Spleen (tissue), 11 donors: Measurements from ENCODE around the gene AK3. TPM values are rescaled to one million over a fixed set of nuclear protein-coding genes. Genes with fewer than 3 reads are reported as not detected.

Source experiments
- DNase-seq: peaks from one replicate; pipeline ENCODE4 v3.0.0-alpha.2; 2020
- H3K27ac ChIP-seq, 8 donors: fragments of 200-600 bp; sonication (generic) in 7 of 8; 1 replicate in 4 of 8; 2 replicates in 4 of 8; pipeline versions ENCODE4 v1.5.0 to v1.8.0; 2016 to 2021; ENCODE audit warnings: inconsistent platforms in 4 of 8, mild to moderate bottlenecking in 4 of 8, moderate library complexity in 1 of 8
- H3K27me3 ChIP-seq, 7 donors: fragments of 200-600 bp; sonication (generic) in 6 of 7; replicated peaks in 1 of 7; 1 replicate in 4 of 7; 2 replicates in 3 of 7; pipeline versions ENCODE4 v1.5.0 to v1.8.0; 2016 to 2021; ENCODE audit warnings: inconsistent platforms in 3 of 7, mild to moderate bottlenecking in 1 of 7
- H3K36me3 ChIP-seq, 6 donors: fragments of 200-600 bp; sonication (generic) in 5 of 6; 1 replicate in 4 of 6; 2 replicates in 2 of 6; pipeline versions ENCODE4 v1.5.0 to v1.8.0; 2016 to 2021; ENCODE audit warnings: inconsistent platforms in 2 of 6
- H3K4me1 ChIP-seq, 6 donors: fragments of 200-600 bp; sonication (generic) in 5 of 6; 1 replicate in 3 of 6; 2 replicates in 3 of 6; pipeline versions ENCODE4 v1.5.0 to v1.8.0; 2016 to 2021; ENCODE audit warnings: inconsistent platforms in 3 of 6
- H3K4me3 ChIP-seq, 8 donors: fragments of 200-600 bp; sonication (generic) in 7 of 8; 1 replicate in 4 of 8; 2 replicates in 4 of 8; pipeline versions ENCODE4 v1.5.0 to v1.8.0; 2016 to 2021; ENCODE audit warnings: inconsistent platforms in 4 of 8, mild to moderate bottlenecking in 4 of 8, moderate library complexity in 2 of 8
- H3K9me3 ChIP-seq, 8 donors: fragments of 200-600 bp; sonication (generic) in 7 of 8; 1 replicate in 4 of 8; 2 replicates in 4 of 8; pipeline versions ENCODE4 v1.5.0 to v1.8.0; 2016 to 2021; ENCODE audit warnings: inconsistent platforms in 4 of 8
- POLR2A ChIP-seq, 3 donors: fragments of 450-650 bp; IDR thresholded peaks; one replicate each; pipeline ENCODE4 v1.5.1; 2017; ENCODE audit warnings: antibody characterized with exemption in 3 of 3, mild to moderate bottlenecking in 1 of 3
- POLR2AphosphoS5 ChIP-seq, 3 donors: sonication (generic); formaldehyde crosslinking; IDR thresholded peaks; one replicate each; pipeline ENCODE4 v1.5.1; 2017; ENCODE audit warnings: antibody characterized with exemption in 3 of 3
- WGBS, 5 donors: extraction: QIAGEN DNeasy Blood & Tissue Kit in 3 of 5; methylation state at CpG; one replicate each; pipeline versions ENCODE4 v1.1.5 to v1.1.7; 2013 to 2018; 5-methylcytosine and 5-hydroxymethylcytosine counted together
- intact Hi-C: fragments of 100-400 bp; cut with DNase I; formaldehyde crosslinking; loops from one replicate; pipeline ENCODE4 v1.15.0; 2023; ENCODE audit warnings: low total_unique reads
- polyA plus RNA-seq, 3 donors: library from polyadenylated mRNA; stranded (reverse); fragments of 200-250 nt; gene quantifications; one replicate each; pipeline ENCODE4 v1.2.1, GENCODE V29; 2013
- total RNA-seq, 7 donors: library from RNA; depleted of rRNA in 3 of 7; stranded (reverse); fragments of >200 nt in 3 of 7; fragmentation: NEBNext Ultra II Directional in 4 of 7; extraction: Animal tissue kit (Norgen Biotek cat#: 25700) in 4 of 7; gene quantifications; one replicate each; pipeline versions ENCODE4 v1.1.0 to v1.2.1, GENCODE V29; 2016 to 2021
- TF ChIP-seq, protein P1 (sequence below), 11 experiments: fragments of 200-600 bp in 7 of 11; fragments of 450-650 bp in 4 of 11; sonication (generic) in 4 of 11; IDR thresholded peaks in 8 of 11; conservative IDR thresholded peaks in 3 of 11; 1 replicate in 7 of 11; 2 replicates in 4 of 11; pipeline versions ENCODE4 v1.4.0 to v1.8.0; 2016 to 2021; ENCODE audit warnings: antibody characterized with exemption in 11 of 11, inconsistent platforms in 4 of 11, mild to moderate bottlenecking in 1 of 11
- donor health status: healthy with polysubstance abuse.
- donor health status: DM: no; HTN: no; CAD: no; lungs with moderate emphysema.
- donor health status: DM: no; HTN: no; CAD: no.
- donor health status: Bipolar disorder and iron deficiency.
- donor health status: healthy.
- donor health status: DM: no; HTN: no; CAD: no.
- donor health status: DM: yes; HTN: yes; CAD: no.

Gene AK3
- total and polyA plus RNA-seq, 10 donors = 21.3 to 65.3 (median 41.4) TPM

DNA sequence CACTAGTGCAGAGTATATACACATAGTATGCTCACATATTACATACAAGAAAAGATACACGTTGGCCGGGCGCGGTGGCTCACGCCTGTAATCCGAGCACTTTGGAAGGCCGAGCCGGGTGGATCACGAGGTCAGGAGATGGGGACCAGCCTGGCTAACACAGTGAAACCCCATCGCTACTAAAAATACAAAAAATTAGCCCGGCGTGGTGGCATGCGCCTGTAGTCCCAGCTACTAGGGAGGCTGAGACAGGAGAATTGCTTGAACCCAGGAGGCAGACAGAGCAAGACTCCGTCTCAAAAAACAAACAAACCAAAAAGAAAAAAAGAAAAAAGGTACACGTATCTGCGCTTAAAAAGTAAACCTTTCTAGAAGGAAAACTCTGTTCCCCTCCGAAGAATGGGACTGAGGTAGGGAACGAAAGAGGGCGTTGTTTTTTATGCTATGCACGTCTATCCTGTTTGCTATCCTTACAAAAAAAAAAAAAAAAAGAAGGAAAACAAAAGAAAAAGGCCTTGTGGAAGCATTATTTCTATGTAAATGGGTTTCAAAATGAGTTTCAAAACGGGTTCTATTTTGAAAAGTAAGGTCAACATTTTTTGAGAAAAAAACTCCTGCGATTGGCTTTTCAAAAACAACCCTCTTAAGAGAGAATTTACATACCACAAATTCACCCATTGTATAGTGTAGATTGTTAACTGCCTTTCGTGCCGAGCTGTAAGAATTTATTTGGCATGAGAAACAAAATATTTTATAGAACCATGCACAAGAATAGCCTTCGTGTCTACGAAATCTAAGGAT lies 1.2 kb downstream of the AK3 start:
- 39 to 59% (median 47%) methylated on average over 26 of the region's 26 CpGs for WGBS, 5 donors

DNA sequence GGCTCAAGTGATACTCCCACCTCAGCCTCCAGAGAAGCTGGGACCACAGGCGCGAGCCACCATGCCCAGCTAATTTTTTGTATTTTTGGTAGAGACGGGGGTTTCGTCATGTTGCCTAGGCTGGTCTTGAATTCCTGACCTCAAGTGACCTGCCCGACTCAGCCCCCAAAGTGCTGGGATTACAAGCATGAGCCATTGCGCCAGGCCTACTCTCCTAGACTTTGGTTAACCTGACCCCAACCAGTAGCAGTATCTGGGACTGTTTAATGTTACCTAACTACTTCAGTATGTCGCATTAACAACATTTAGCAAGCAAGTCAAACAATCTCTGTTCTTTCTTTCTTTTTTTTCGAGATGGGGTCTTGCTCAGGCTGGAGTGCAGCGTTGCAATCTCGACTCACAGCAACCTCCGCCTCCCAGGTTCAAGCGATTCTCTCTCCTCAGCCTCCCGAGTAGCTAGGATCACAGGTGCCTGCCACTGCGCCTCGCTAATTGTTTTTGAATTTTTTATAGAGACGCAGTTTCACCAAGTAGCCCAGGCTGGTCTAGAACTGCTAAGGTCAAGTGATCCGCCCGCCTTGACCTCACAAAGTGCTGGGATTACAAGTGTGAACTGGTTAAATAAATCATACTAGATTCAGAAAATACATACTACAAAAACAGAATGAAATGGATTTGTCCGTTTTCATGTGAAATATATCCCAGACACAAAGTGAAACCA lies 2.0 kb downstream of the AK3 start:
- Histone ChIP-seq H3K27ac (peak overlapping the region in 5 of 8 donors; percentile 90 to 97 (median 92)), H3K9me3 (no peaks in the 10 kb centered on the region), H3K4me3 (peak overlapping the region in 6 of 8 donors; percentile 72 to 94 (median 86)), H3K4me1 (peaks cover 10 to 58% (median 39%) of the 10 kb centered on the region in 6 donors), H3K27me3 (no peaks in the 10 kb centered on the region), H3K36me3 (peaks cover 0 to under 1% (median 0%) of the 10 kb centered on the region in 6 donors)
- intact Hi-C loops = no loop called here
- WGBS, 5 donors = 89 to 94% (median 90%) methylated on average over 19 of the region's 19 CpGs
- DNase-seq = no peak
- TF ChIP-seq POLR2AphosphoS5 (IDR thresholded peaks at IDR 0.05) = no peak
- TF ChIP-seq, protein P1, sequence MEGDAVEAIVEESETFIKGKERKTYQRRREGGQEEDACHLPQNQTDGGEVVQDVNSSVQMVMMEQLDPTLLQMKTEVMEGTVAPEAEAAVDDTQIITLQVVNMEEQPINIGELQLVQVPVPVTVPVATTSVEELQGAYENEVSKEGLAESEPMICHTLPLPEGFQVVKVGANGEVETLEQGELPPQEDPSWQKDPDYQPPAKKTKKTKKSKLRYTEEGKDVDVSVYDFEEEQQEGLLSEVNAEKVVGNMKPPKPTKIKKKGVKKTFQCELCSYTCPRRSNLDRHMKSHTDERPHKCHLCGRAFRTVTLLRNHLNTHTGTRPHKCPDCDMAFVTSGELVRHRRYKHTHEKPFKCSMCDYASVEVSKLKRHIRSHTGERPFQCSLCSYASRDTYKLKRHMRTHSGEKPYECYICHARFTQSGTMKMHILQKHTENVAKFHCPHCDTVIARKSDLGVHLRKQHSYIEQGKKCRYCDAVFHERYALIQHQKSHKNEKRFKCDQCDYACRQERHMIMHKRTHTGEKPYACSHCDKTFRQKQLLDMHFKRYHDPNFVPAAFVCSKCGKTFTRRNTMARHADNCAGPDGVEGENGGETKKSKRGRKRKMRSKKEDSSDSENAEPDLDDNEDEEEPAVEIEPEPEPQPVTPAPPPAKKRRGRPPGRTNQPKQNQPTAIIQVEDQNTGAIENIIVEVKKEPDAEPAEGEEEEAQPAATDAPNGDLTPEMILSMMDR (IDR thresholded peaks at IDR 0.05 in 8 of 11, conservative IDR thresholded peaks at IDR 0.05 in 3 of 11) = no peak
- TF ChIP-seq POLR2A (IDR thresholded peaks at IDR 0.05) = no peak

More for the DNA sequence above, 1.2 kb downstream of the AK3 start:
- TF ChIP-seq, protein P1 (IDR thresholded peaks at IDR 0.05 in 8 of 11, conservative IDR thresholded peaks at IDR 0.05 in 3 of 11) = no peak
- TF ChIP-seq POLR2A (IDR thresholded peaks at IDR 0.05) = no peak
- no peak for TF ChIP-seq POLR2AphosphoS5 (IDR thresholded peaks at IDR 0.05)
- H3K27me3 ChIP-seq = no peaks in the 10 kb centered on the region
- no peak for DNase-seq
- no peaks in the 10 kb centered on the region for H3K36me3 ChIP-seq
- H3K4me1 ChIP-seq = peaks cover 10 to 56% (median 39%) of the 10 kb centered on the region in 6 donors
- peak overlapping the region; percentile 55 to 94 (median 84) for H3K4me3 ChIP-seq
- peak overlapping the region; percentile 81 to 97 (median 92) for H3K27ac ChIP-seq
- H3K9me3 ChIP-seq = no peaks in the 10 kb centered on the region
- intact Hi-C loops = loop anchor here (10.0 kb wide), 1 partner anchor 705 kb away; no protein-coding TSS in a partner anchor

DNA sequence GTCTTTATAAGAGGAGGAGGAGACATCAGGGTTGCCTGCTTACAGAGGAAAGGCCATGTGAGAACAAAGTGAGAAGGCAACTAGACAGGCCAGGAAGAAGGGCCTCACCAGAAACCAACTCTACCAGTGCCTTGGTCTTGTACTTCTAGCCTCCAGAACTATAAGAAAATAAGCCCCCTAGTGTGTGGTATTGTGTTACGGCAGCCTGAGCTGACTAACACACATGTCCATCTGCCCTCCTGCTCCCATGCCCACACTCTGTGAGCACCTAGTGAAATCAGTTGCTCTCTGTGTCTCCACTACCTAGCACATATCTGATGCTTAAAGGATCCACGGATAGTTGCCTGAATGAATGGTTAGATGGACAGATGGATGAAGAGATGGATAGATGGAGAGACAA lies 6.9 kb downstream of the AK3 start:
- Histone ChIP-seq H3K4me3 (no peak overlapping the region), H3K36me3 (peaks cover 0 to 13% (median 0%) of the 10 kb centered on the region in 6 donors), H3K27ac (no peak overlapping the region), H3K9me3 (no peaks in the 10 kb centered on the region), H3K4me1 (peaks cover under 1 to 66% (median 35%) of the 10 kb centered on the region in 6 donors), H3K27me3 (no peaks in the 10 kb centered on the region)
- TF ChIP-seq POLR2A (IDR thresholded peaks at IDR 0.05) (no peak), POLR2AphosphoS5 (IDR thresholded peaks at IDR 0.05) (no peak)
- TF ChIP-seq, protein P1 (IDR thresholded peaks at IDR 0.05 in 8 of 11, conservative IDR thresholded peaks at IDR 0.05 in 3 of 11) = no peak
- intact Hi-C loops = loop anchor here (5.0 kb wide), 1 partner anchor 52 kb away; no protein-coding TSS in a partner anchor
- no peak for DNase-seq
- WGBS, 5 donors = 91 to 100% (median 97%) methylated on average over 2 of the region's 2 CpGs
